GM12878 (cell line): ENCODE measurements around the gene PCSK1. TPM values are rescaled to one million over a fixed set of nuclear protein-coding genes. Genes with fewer than 3 reads are reported as not detected.

ENCODE experiments used
- ATAC-seq: fragments of 200-7000 bp; cut with Tn5 transposase; 3 replicates; pipeline ENCODE4 v1.9.1; 2020; ENCODE audit warnings: mild to moderate bottlenecking, moderate library complexity
- BruUV-seq: library from RNA; stranded (reverse); fragments of 400-500 nt; replicated peaks from 2 replicates; lab custom pipeline; 2021; lab: Mats Ljungman, UMichigan
- CTCF ChIA-PET: fragments of 300-600 bp; sonication (Branson Sonifier 250); formaldehyde crosslinking; extraction: SDS; loops from one replicate; lab custom pipeline; 2021; ENCODE audit warnings: inconsistent platforms; lab: Yijun Ruan, JAX
- POLR2A ChIA-PET: fragments of 350-600 bp; formaldehyde crosslinking; extraction: SDS; loops from one replicate; lab custom pipeline; 2021; ENCODE audit warnings: inconsistent platforms; lab: Charles Lee
- RAD21 ChIA-PET: fragments of 300-600 bp; sonication (Branson Sonifier 250); formaldehyde crosslinking; loops from one replicate; lab custom pipeline; 2023; ENCODE audit warnings: antibody characterized with exemption; ENCODE audit not compliant: unreplicated experiment; lab: Charles Lee
- SMC1A ChIA-PET: fragments of 300-600 bp; sonication (Branson Sonifier 250); formaldehyde crosslinking; loops from one replicate; lab custom pipeline; 2023; ENCODE audit not compliant: unreplicated experiment, uncharacterized antibody; lab: Charles Lee
- DNase-seq: peaks from one replicate; pipeline ENCODE4 v3.0.0-alpha.2; 2011; ENCODE audit warnings: low read depth, low spot score
- FAIRE-seq: peaks from 3 replicates; lab custom pipeline; 2011; peaks lifted over from hg19 to GRCh38; lab: Jason Lieb, UNC
- H2AFZ ChIP-seq: 2 replicates; pipeline ENCODE4 v1.6.0; 2011; ENCODE audit warnings: low read depth, low read length, control low read depth; ENCODE audit not compliant: control insufficient read depth
- H3K27ac ChIP-seq: 2 replicates; pipeline ENCODE4 v1.5.1; 2011; ENCODE audit warnings: control low read depth; ENCODE audit not compliant: control insufficient read depth, insufficient read depth
- H3K27me3 ChIP-seq, 2 experiments: replicated peaks in 1 of 2; 2 replicates each; pipeline versions ENCODE4 v1.6.0 to v1.6.1; 2011; ENCODE audit warnings: low read length in 1 of 2; ENCODE audit not compliant: control insufficient read depth in 2 of 2, insufficient read depth in 2 of 2
- H3K36me3 ChIP-seq, 2 experiments: 2 replicates each; pipeline ENCODE4 v1.5.1; 2011; ENCODE audit warnings: low read length in 1 of 2; ENCODE audit not compliant: control insufficient read depth in 2 of 2, insufficient read depth in 2 of 2
- H3K4me1 ChIP-seq: 2 replicates; pipeline ENCODE4 v1.6.1; 2011; ENCODE audit warnings: mild to moderate bottlenecking, low read length, moderate library complexity, mixed read lengths; ENCODE audit not compliant: control insufficient read depth, insufficient read depth
- H3K4me2 ChIP-seq: 2 replicates; pipeline ENCODE4 v1.6.0; 2011; ENCODE audit warnings: control low read depth; ENCODE audit not compliant: control insufficient read depth, insufficient read depth
- H3K4me3 ChIP-seq: fragments of 200-600 bp; sonication (generic); 2 replicates; pipeline ENCODE4 v1.5.1; 2016
- H3K79me2 ChIP-seq: 2 replicates; pipeline ENCODE4 v1.6.0; 2011; ENCODE audit warnings: low read length; ENCODE audit not compliant: control insufficient read depth, insufficient read depth
- H3K9ac ChIP-seq: 2 replicates; pipeline ENCODE4 v1.8.0; 2011; ENCODE audit warnings: low read length, control low read depth, mixed read lengths; ENCODE audit not compliant: control insufficient read depth, insufficient read depth
- H3K9me3 ChIP-seq: replicated peaks from 3 replicates; pipeline ENCODE4 v1.5.1; 2011; ENCODE audit warnings: mild to moderate bottlenecking, low read length; ENCODE audit not compliant: control insufficient read depth, insufficient read depth
- H4K20me1 ChIP-seq: 2 replicates; pipeline ENCODE4 v1.6.0; 2011; ENCODE audit not compliant: control insufficient read depth, insufficient read depth
- GABPA ChIP-seq: IDR thresholded peaks from 2 replicates; pipeline ENCODE4 v1.6.1; 2014; ENCODE audit warnings: antibody characterized with exemption, low read depth, mild to moderate bottlenecking, inconsistent platforms
- MEF2B ChIP-seq: fragments of 450-650 bp; IDR thresholded peaks from 2 replicates; pipeline ENCODE4 v1.6.1; 2018; ENCODE audit warnings: mild to moderate bottlenecking, moderate library complexity; ENCODE audit not compliant: partially characterized antibody, poor library complexity, severe bottlenecking
- NFIC ChIP-seq: IDR thresholded peaks from 2 replicates; pipeline ENCODE4 v1.6.1; 2012; ENCODE audit warnings: low read depth, mild to moderate bottlenecking, inconsistent platforms, low read length, moderate library complexity
- POLR2AphosphoS2 ChIP-seq: IDR thresholded peaks from 2 replicates; pipeline ENCODE4 v1.6.1; 2011; ENCODE audit warnings: low read depth, mild to moderate bottlenecking, low read length, improper control_type of control experiment, moderate library complexity
- RELA ChIP-seq: fragments of 450-650 bp; IDR thresholded peaks from 2 replicates; pipeline ENCODE4 v1.8.0; 2014; ENCODE audit warnings: borderline replicate concordance; ENCODE audit not compliant: partially characterized antibody
- TAF1 ChIP-seq: IDR thresholded peaks from 2 replicates; pipeline ENCODE4 v1.6.1; 2011; ENCODE audit warnings: mild to moderate bottlenecking, low read depth, low read length, borderline replicate concordance
- ZNF217 ChIP-seq: fragments of 450-650 bp; IDR thresholded peaks from 2 replicates; pipeline ENCODE4 v1.6.1; 2017; ENCODE audit warnings: antibody characterized with exemption, mild to moderate bottlenecking
- ZZZ3 ChIP-seq: IDR thresholded peaks from 2 replicates; pipeline ENCODE4 v1.6.1; 2011; ENCODE audit warnings: low read depth; ENCODE audit not compliant: control insufficient read depth, insufficient read length
- WGBS: methylation state at CpG from one replicate; pipeline ENCODE4 v1.1.6; 2016; ENCODE audit warnings: low lambda C conversion rate; ENCODE audit not compliant: insufficient replicate concordance, insufficient coverage; ENCODE audit errors: missing lambda C conversion rate; 5-methylcytosine and 5-hydroxymethylcytosine counted together
- in situ Hi-C: fragments of 300-500 bp; cut with MboI; formaldehyde crosslinking; loops from 9 replicates; pipeline ENCODE4 v1.14.3; 2018; ENCODE audit warnings: mixed read lengths
- intact Hi-C: fragments of 100-400 bp; cut with micrococcal nuclease; formaldehyde crosslinking; loops from one replicate; pipeline ENCODE4 v1.14.2; 2022; ENCODE audit not compliant: unreplicated experiment
- polyA plus RNA-seq, 11 experiments: library from polyadenylated mRNA; depleted of rRNA in 4 of 11; unstranded in 6 of 11; stranded (reverse) in 5 of 11; fragments of >200 nt; fragmentation: Nextera tagmentation in 4 of 11; fragmentation: Illumina TruSeq in 1 of 11; extraction: Ambion mirVana in 4 of 11; extraction: Trizol in 1 of 11; gene quantifications; 1 replicate in 1 of 11; 2 replicates in 10 of 11; pipeline versions ENCODE4 v1.2.1 to v1.2.3, GENCODE V29; 2011 to 2016; ENCODE audit warnings: inconsistent platforms in 2 of 11, missing spikeins in 2 of 11, low read depth in 1 of 11
- total RNA-seq, 4 experiments: library from RNA; depleted of rRNA in 3 of 4; stranded (reverse); fragments of >200 nt in 3 of 4; fragmentation: Illumina TruSeq in 1 of 4; extraction: Trizol in 1 of 4; gene quantifications; 2 replicates each; pipeline versions ENCODE4 v1.2.1 to v1.2.3, GENCODE V29; 2013 to 2021
- TF ChIP-seq, protein P1 (sequence below): fragments of 450-650 bp; IDR thresholded peaks from 2 replicates; pipeline ENCODE4 v1.6.1; 2017; ENCODE audit warnings: low read depth, mild to moderate bottlenecking, moderate library complexity
- TF ChIP-seq, protein P2 (sequence below): IDR thresholded peaks from 2 replicates; pipeline ENCODE4 v1.6.1; 2011; ENCODE audit warnings: low read depth, low read length, improper control_type of control experiment, borderline replicate concordance
- TF ChIP-seq, protein P3 (sequence below): fragments of 150-350 bp; IDR thresholded peaks from 2 replicates; pipeline ENCODE4 v1.6.1; 2016; ENCODE audit warnings: low read depth, low read length
- TF ChIP-seq, protein P4 (sequence below), 3 experiments: IDR thresholded peaks in 2 of 3; conservative IDR thresholded peaks in 1 of 3; 2 replicates each; pipeline ENCODE4 v1.5.1; 2011; ENCODE audit warnings: low read depth in 3 of 3, low read length in 3 of 3, mild to moderate bottlenecking in 3 of 3, control low read depth in 2 of 3, moderate library complexity in 2 of 3, inconsistent platforms in 1 of 3, mixed read lengths in 1 of 3; ENCODE audit not compliant: control insufficient read depth in 2 of 3, insufficient read depth in 1 of 3; ENCODE audit errors: extremely low read depth in 1 of 3
- TF ChIP-seq, protein P5 (sequence below): IDR thresholded peaks from 2 replicates; pipeline ENCODE4 v1.6.1; 2012; ENCODE audit warnings: low read depth, low read length, improper control_type of control experiment

PCSK1 gene
- total and polyA plus RNA-seq, 10 of the 15 experiments (the other 5 are each of a cell fraction or from before 2014, with no cell fraction given), result 0.03 to 0.24 (median 0.07) TPM; not detected in 4

DNA sequence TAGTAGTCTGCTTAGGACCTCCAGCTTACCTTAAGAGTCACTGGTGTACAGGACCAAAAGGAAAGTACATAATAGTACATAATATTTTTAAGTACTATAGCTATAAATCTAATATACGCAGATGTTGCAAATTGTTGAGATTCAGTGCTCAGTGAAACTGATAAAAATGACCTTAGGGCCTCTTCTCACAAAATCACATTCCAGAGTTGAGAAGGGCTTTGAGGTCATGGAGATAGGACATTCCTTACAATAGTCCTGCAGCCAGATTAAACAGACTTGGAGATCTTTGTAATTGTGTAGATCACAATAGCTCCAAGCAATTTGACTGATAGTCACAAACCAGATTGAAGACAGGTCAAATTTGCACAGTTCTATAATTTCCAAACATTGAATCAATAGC lies 37.7 kb upstream of the PCSK1 start (continued):
- TF ChIP-seq, protein P1, sequence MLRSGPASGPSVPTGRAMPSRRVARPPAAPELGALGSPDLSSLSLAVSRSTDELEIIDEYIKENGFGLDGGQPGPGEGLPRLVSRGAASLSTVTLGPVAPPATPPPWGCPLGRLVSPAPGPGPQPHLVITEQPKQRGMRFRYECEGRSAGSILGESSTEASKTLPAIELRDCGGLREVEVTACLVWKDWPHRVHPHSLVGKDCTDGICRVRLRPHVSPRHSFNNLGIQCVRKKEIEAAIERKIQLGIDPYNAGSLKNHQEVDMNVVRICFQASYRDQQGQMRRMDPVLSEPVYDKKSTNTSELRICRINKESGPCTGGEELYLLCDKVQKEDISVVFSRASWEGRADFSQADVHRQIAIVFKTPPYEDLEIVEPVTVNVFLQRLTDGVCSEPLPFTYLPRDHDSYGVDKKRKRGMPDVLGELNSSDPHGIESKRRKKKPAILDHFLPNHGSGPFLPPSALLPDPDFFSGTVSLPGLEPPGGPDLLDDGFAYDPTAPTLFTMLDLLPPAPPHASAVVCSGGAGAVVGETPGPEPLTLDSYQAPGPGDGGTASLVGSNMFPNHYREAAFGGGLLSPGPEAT, result no peak
- TF ChIP-seq GABPA (no peak), ZNF217 (no peak)
- TF ChIP-seq, protein P2, sequence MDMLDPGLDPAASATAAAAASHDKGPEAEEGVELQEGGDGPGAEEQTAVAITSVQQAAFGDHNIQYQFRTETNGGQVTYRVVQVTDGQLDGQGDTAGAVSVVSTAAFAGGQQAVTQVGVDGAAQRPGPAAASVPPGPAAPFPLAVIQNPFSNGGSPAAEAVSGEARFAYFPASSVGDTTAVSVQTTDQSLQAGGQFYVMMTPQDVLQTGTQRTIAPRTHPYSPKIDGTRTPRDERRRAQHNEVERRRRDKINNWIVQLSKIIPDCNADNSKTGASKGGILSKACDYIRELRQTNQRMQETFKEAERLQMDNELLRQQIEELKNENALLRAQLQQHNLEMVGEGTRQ, result no peak
- TF ChIP-seq, protein P3, sequence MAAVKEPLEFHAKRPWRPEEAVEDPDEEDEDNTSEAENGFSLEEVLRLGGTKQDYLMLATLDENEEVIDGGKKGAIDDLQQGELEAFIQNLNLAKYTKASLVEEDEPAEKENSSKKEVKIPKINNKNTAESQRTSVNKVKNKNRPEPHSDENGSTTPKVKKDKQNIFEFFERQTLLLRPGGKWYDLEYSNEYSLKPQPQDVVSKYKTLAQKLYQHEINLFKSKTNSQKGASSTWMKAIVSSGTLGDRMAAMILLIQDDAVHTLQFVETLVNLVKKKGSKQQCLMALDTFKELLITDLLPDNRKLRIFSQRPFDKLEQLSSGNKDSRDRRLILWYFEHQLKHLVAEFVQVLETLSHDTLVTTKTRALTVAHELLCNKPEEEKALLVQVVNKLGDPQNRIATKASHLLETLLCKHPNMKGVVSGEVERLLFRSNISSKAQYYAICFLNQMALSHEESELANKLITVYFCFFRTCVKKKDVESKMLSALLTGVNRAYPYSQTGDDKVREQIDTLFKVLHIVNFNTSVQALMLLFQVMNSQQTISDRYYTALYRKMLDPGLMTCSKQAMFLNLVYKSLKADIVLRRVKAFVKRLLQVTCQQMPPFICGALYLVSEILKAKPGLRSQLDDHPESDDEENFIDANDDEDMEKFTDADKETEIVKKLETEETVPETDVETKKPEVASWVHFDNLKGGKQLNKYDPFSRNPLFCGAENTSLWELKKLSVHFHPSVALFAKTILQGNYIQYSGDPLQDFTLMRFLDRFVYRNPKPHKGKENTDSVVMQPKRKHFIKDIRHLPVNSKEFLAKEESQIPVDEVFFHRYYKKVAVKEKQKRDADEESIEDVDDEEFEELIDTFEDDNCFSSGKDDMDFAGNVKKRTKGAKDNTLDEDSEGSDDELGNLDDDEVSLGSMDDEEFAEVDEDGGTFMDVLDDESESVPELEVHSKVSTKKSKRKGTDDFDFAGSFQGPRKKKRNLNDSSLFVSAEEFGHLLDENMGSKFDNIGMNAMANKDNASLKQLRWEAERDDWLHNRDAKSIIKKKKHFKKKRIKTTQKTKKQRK, result no peak

DNA sequence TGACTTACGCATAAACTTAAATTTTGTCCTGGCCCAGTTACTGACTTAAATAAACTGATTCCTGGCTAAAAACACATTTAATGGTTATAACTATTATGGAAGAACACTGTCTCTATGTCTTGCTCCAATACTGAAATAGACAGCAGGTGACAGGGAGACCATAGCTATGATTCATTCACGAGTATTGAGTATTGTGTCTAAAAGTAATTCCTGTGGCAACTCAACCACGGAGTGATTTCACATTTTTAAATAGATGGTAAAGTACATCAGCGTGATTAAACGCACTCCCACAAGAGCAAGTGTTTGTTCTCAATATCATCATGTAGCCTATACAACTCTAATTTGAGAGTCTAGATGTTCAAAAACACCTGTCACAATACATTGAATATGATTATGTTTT lies 35.9 kb upstream of the PCSK1 start:
- ChIA-PET POLR2A (no interaction called here), RAD21 (no interaction called here), CTCF (interaction anchor here (1.0 kb wide), 1 partner anchor 12 kb away, joined by 3 read pairs; no protein-coding TSS in a partner anchor), SMC1A (interaction anchor here (0.6 to 1.2 kb wide), 2 partner anchors 15 to 797 kb away, joined by 3 read pairs; no protein-coding TSS in a partner anchor)
- WGBS, result 30% methylated on average over 5 of the region's 5 CpGs
- H3K9ac ChIP-seq, result no peak overlapping the region
- no peaks in the 10 kb centered on the region for H3K4me1 ChIP-seq
- H4K20me1 ChIP-seq, result no peaks in the 10 kb centered on the region
- intact Hi-C loops (no loop called here), in situ Hi-C loops (no loop called here)
- no peak for TF ChIP-seq RELA
- no peak for TF ChIP-seq POLR2AphosphoS2
- TF ChIP-seq NFIC, result no peak
- TF ChIP-seq MEF2B, result no peak
- no peak for TF ChIP-seq ZZZ3
- TF ChIP-seq, protein P4, sequence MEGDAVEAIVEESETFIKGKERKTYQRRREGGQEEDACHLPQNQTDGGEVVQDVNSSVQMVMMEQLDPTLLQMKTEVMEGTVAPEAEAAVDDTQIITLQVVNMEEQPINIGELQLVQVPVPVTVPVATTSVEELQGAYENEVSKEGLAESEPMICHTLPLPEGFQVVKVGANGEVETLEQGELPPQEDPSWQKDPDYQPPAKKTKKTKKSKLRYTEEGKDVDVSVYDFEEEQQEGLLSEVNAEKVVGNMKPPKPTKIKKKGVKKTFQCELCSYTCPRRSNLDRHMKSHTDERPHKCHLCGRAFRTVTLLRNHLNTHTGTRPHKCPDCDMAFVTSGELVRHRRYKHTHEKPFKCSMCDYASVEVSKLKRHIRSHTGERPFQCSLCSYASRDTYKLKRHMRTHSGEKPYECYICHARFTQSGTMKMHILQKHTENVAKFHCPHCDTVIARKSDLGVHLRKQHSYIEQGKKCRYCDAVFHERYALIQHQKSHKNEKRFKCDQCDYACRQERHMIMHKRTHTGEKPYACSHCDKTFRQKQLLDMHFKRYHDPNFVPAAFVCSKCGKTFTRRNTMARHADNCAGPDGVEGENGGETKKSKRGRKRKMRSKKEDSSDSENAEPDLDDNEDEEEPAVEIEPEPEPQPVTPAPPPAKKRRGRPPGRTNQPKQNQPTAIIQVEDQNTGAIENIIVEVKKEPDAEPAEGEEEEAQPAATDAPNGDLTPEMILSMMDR (IDR thresholded peaks at IDR 0.05 in 2 of 3, conservative IDR thresholded peaks at IDR 0.05 in 1 of 3; ENCODE audit: control insufficient read depth in 2 of 3, extremely low read depth in 1 of 3, insufficient read depth in 1 of 3, low read depth in 3 of 3, low read length in 3 of 3), result no peak
- no peak for TF ChIP-seq TAF1
- TF ChIP-seq, protein P5, sequence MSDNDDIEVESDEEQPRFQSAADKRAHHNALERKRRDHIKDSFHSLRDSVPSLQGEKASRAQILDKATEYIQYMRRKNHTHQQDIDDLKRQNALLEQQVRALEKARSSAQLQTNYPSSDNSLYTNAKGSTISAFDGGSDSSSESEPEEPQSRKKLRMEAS, result no peak
- H3K27ac ChIP-seq, result no peak overlapping the region
- no peak for ATAC-seq
- H3K36me3 ChIP-seq, result no peaks in the 10 kb centered on the region
- no peak for FAIRE-seq
- no peaks in the 10 kb centered on the region for H3K9me3 ChIP-seq
- no peak overlapping the region for H3K4me2 ChIP-seq
- H3K79me2 ChIP-seq, result no peaks in the 10 kb centered on the region
- no peaks in the 10 kb centered on the region for H3K27me3 ChIP-seq
- no peak overlapping the region for H2AFZ ChIP-seq
- no peak overlapping the region for H3K4me3 ChIP-seq
- DNase-seq, result no peak
- no TSS peak for BruUV-seq
